Rectal smooth muscle tissue (tissue), 1 donor: Measurements from ENCODE around the gene EBF3.

Experiments
- H3K27ac ChIP-seq: one replicate; pipeline ENCODE4 v1.7.0; 2013; ENCODE audit warnings: low read depth, low read length, inconsistent platforms
- H3K27me3 ChIP-seq: one replicate; pipeline ENCODE4 v1.7.0; 2013; ENCODE audit warnings: low read length; ENCODE audit not compliant: control insufficient read depth, insufficient read depth
- H3K36me3 ChIP-seq: one replicate; pipeline ENCODE4 v1.7.0; 2013; ENCODE audit warnings: low read length; ENCODE audit not compliant: control insufficient read depth, insufficient read depth
- H3K4me1 ChIP-seq: one replicate; pipeline ENCODE4 v1.7.0; 2013; ENCODE audit warnings: low read length; ENCODE audit not compliant: control insufficient read depth, insufficient read depth
- H3K4me3 ChIP-seq: one replicate; pipeline ENCODE4 v1.7.0; 2013; ENCODE audit warnings: low read length
- H3K9ac ChIP-seq: one replicate; pipeline ENCODE4 v1.7.0; 2013; ENCODE audit warnings: low read length

The EBF3 gene

GRCh38 chr10:129836253-129836652 lies 127.8 kb downstream of the EBF3 start:
- Histone ChIP-seq H3K36me3 (no peaks in the 10 kb centered on the region), H3K9ac (no peak overlapping the region), H3K27ac (no peak overlapping the region), H3K4me1 (no peaks in the 10 kb centered on the region), H3K4me3 (no peak overlapping the region), H3K27me3 (no peaks in the 10 kb centered on the region)

- H3K27me3 ChIP-seq = no peaks in the 10 kb centered on the region
- H3K4me3 ChIP-seq = no peak overlapping the region
- no peaks in the 10 kb centered on the region for H3K36me3 ChIP-seq
- no peak overlapping the region for H3K9ac ChIP-seq
- H3K27ac ChIP-seq = no peak overlapping the region
- H3K4me1 ChIP-seq = no peaks in the 10 kb centered on the region
Measured at GRCh38 chr10:129833994-129834739, 129.9 kb downstream of the EBF3 start.

- no peaks in the 10 kb centered on the region for H3K4me1 ChIP-seq
- no peak overlapping the region for H3K27ac ChIP-seq
- no peak overlapping the region for H3K9ac ChIP-seq
- no peaks in the 10 kb centered on the region for H3K27me3 ChIP-seq
- no peak overlapping the region for H3K4me3 ChIP-seq
- no peaks in the 10 kb centered on the region for H3K36me3 ChIP-seq
Measured at GRCh38 chr10:129833468-129833950, 130.6 kb downstream of the EBF3 start.

GRCh38 chr10:129832573-129833467 lies 131.3 kb downstream of the EBF3 start:
- no peaks in the 10 kb centered on the region for H3K4me1 ChIP-seq
- H3K4me3 ChIP-seq = no peak overlapping the region
- no peaks in the 10 kb centered on the region for H3K27me3 ChIP-seq
- no peaks in the 10 kb centered on the region for H3K36me3 ChIP-seq
- H3K9ac ChIP-seq = no peak overlapping the region
- H3K27ac ChIP-seq = no peak overlapping the region

GRCh38 chr10:129831150-129831549 lies 132.9 kb downstream of the EBF3 start:
- Histone ChIP-seq H3K27ac (no peak overlapping the region), H3K4me1 (no peaks in the 10 kb centered on the region), H3K36me3 (no peaks in the 10 kb centered on the region), H3K4me3 (no peak overlapping the region), H3K9ac (no peak overlapping the region), H3K27me3 (no peaks in the 10 kb centered on the region)

GRCh38 chr10:129825826-129826225 lies 138.2 kb downstream of the EBF3 start:
- Histone ChIP-seq H3K36me3 (no peaks in the 10 kb centered on the region), H3K27me3 (no peaks in the 10 kb centered on the region), H3K4me3 (no peak overlapping the region), H3K27ac (no peak overlapping the region), H3K9ac (no peak overlapping the region), H3K4me1 (no peaks in the 10 kb centered on the region)

GRCh38 chr10:129825221-129825620 lies 138.9 kb downstream of the EBF3 start:
- no peak overlapping the region for H3K4me3 ChIP-seq
- no peaks in the 10 kb centered on the region for H3K4me1 ChIP-seq
- no peak overlapping the region for H3K9ac ChIP-seq
- H3K27ac ChIP-seq = no peak overlapping the region
- no peaks in the 10 kb centered on the region for H3K27me3 ChIP-seq
- H3K36me3 ChIP-seq = no peaks in the 10 kb centered on the region

- H3K27me3 ChIP-seq = no peaks in the 10 kb centered on the region
- H3K27ac ChIP-seq = no peak overlapping the region
- no peak overlapping the region for H3K4me3 ChIP-seq
- no peaks in the 10 kb centered on the region for H3K36me3 ChIP-seq
- H3K9ac ChIP-seq = no peak overlapping the region
- H3K4me1 ChIP-seq = no peaks in the 10 kb centered on the region
Measured at GRCh38 chr10:129820451-129820850, 143.6 kb downstream of the EBF3 start.

- H3K9ac ChIP-seq = no peak overlapping the region
- no peak overlapping the region for H3K4me3 ChIP-seq
- no peak overlapping the region for H3K27ac ChIP-seq
- no peaks in the 10 kb centered on the region for H3K36me3 ChIP-seq
- H3K27me3 ChIP-seq = no peaks in the 10 kb centered on the region
- H3K4me1 ChIP-seq = no peaks in the 10 kb centered on the region
Measured at GRCh38 chr10:129816656-129817045, 147.4 kb downstream of the EBF3 start.

- H3K4me1 ChIP-seq = no peaks in the 10 kb centered on the region
- H3K27me3 ChIP-seq = no peaks in the 10 kb centered on the region
- H3K4me3 ChIP-seq = no peak overlapping the region
- no peak overlapping the region for H3K27ac ChIP-seq
- no peak overlapping the region for H3K9ac ChIP-seq
- H3K36me3 ChIP-seq = no peaks in the 10 kb centered on the region
Measured at GRCh38 chr10:129815898-129816655, 148.0 kb downstream of the EBF3 start.

GRCh38 chr10:129814681-129815646 lies 149.1 kb downstream of the EBF3 start:
- no peaks in the 10 kb centered on the region for H3K36me3 ChIP-seq
- no peak overlapping the region for H3K27ac ChIP-seq
- H3K4me1 ChIP-seq = no peaks in the 10 kb centered on the region
- no peak overlapping the region for H3K9ac ChIP-seq
- no peak overlapping the region for H3K4me3 ChIP-seq
- H3K27me3 ChIP-seq = no peaks in the 10 kb centered on the region
